GM04503 (cell line): ENCODE data around the gene SLC49A3.

Experiments
- DNase-seq: peaks from one replicate; pipeline ENCODE4 v3.0.0-alpha.2; 2012; ENCODE audit warnings: low read depth

SLC49A3 gene

DNA sequence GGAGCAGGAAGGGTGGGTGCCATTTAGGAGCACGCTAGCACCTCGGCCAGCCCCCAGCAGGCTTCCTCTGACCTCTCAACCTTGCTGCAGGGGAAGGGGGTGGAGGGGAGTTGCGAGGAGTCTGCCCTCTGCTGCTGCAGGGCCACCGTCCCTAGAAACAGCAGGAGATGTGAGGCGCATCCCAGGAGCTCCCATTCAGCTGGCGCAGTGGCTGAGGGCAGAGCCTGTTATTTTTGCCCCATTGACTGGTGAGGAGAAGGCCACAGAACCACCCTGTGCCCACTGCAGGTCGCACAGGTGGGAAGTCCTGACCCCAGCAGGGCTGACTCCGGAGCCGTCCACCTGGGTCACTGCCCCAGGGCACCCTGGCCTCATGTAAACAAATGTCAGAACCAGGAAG, 55.5 kb downstream of the SLC49A3 start:
- no peak for DNase-seq

DNA sequence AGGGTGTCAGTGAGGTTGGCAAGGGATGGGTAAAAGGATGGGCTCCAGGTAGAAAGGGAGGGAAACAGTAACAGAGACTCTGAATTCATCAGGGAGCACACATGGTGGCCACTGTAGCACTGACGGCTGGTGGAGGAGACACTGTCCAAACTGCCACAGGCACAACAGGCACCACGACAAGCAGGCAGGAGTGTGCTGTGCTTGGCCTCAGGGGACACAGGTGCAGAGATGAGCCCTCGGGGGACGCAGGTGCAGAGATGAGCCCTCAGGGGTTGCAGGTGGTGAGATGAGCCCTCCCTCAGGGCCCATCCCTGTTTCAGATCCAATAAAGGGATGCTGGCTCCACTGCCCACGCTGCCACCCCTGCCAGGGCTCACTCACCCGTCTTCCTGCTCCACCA, 56.0 kb downstream of the SLC49A3 start:
- no peak for DNase-seq

DNA sequence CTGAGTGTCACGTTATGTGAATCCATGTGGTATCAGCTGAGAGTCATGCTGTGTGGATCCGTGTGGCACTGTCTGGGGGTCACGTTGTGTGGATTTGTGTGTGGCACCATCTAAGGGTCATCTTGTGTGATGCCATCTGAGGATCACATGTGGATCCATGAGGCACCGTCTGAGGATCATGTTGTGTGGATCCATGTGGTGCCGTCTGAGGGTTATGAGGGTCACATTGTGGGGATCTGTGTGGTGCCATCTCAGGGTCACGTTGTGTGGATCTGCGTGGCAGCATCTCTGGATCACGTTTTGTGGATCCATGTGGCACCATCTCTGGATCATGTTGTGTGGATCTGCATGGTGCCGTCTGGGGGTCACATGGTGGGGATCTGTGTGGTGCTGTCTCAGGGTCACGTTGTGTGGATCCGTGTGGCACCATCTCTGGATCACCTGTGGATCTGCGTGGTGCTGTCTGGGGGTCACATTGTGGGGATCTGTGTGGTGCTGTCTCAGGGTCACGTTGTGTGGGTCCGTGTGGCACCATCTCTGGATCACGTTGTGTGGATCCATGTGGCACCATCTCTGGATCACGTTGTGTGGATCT, 56.7 kb downstream of the SLC49A3 start:
- DNase-seq = no peak
